Prostate gland (tissue), 2 donors: ENCODE measurements around the gene RAB11FIP5. TPM values are rescaled to one million over a fixed set of nuclear protein-coding genes. Genes with fewer than 3 reads are reported as not detected.

Source experiments
- DNase-seq: peaks from one replicate; pipeline ENCODE4 v3.0.0-alpha.2; 2019; ENCODE audit warnings: low spot score
- H3K27ac ChIP-seq, 2 donors: fragments of 200-600 bp; sonication (generic); 2 replicates each; pipeline ENCODE4 v1.5.1; 2017 to 2019
- H3K27me3 ChIP-seq: fragments of 200-600 bp; sonication (generic); replicated peaks from 2 replicates; pipeline ENCODE4 v1.5.1; 2019; ENCODE audit not compliant: insufficient read depth
- H3K36me3 ChIP-seq, 2 donors: fragments of 200-600 bp; sonication (generic); 1 replicate in 1 of 2; 2 replicates in 1 of 2; pipeline versions ENCODE4 v1.5.1 to v1.8.1; 2017 to 2019
- H3K4me1 ChIP-seq: fragments of 200-600 bp; sonication (generic); replicated peaks from 2 replicates; pipeline ENCODE4 v1.5.1; 2019
- H3K4me3 ChIP-seq, 2 donors: fragments of 200-600 bp; sonication (generic); 2 replicates each; pipeline ENCODE4 v1.5.1; 2017 to 2019
- H3K9me3 ChIP-seq: fragments of 200-600 bp; sonication (generic); 2 replicates; pipeline ENCODE4 v1.5.1; 2017
- CTCF ChIP-seq, 4 experiments: fragments of 200-600 bp in 2 of 4; fragments of 450-650 bp in 2 of 4; sonication (generic) in 2 of 4; IDR thresholded peaks; 1 replicate in 3 of 4; 2 replicates in 1 of 4; pipeline ENCODE4 v1.5.1; 2016 to 2019; ENCODE audit warnings: antibody characterized with exemption in 4 of 4, mild to moderate bottlenecking in 2 of 4, moderate library complexity in 2 of 4
- POLR2A ChIP-seq: fragments of 450-650 bp; IDR thresholded peaks from one replicate; pipeline ENCODE4 v1.6.1; 2016; ENCODE audit warnings: antibody characterized with exemption, mild to moderate bottlenecking
- POLR2AphosphoS5 ChIP-seq: sonication (generic); formaldehyde crosslinking; IDR thresholded peaks from one replicate; pipeline ENCODE4 v1.6.1; 2017; ENCODE audit warnings: antibody characterized with exemption
- WGBS: methylation state at CpG from one replicate; pipeline ENCODE4 v1.1.5; 2018; 5-methylcytosine and 5-hydroxymethylcytosine counted together
- intact Hi-C: fragments of 100-400 bp; cut with DNase I; formaldehyde crosslinking; loops from one replicate; pipeline ENCODE4 v1.14.2; 2022
- total RNA-seq, 2 donors: library from RNA; depleted of rRNA; stranded (reverse); fragments of >200 nt; gene quantifications; one replicate each; pipeline ENCODE4 v1.1.0, GENCODE V29; 2016

Gene RAB11FIP5
- total RNA-seq, 2 donors from 2014 or later, result 24.1 to 47.7 TPM

DNA sequence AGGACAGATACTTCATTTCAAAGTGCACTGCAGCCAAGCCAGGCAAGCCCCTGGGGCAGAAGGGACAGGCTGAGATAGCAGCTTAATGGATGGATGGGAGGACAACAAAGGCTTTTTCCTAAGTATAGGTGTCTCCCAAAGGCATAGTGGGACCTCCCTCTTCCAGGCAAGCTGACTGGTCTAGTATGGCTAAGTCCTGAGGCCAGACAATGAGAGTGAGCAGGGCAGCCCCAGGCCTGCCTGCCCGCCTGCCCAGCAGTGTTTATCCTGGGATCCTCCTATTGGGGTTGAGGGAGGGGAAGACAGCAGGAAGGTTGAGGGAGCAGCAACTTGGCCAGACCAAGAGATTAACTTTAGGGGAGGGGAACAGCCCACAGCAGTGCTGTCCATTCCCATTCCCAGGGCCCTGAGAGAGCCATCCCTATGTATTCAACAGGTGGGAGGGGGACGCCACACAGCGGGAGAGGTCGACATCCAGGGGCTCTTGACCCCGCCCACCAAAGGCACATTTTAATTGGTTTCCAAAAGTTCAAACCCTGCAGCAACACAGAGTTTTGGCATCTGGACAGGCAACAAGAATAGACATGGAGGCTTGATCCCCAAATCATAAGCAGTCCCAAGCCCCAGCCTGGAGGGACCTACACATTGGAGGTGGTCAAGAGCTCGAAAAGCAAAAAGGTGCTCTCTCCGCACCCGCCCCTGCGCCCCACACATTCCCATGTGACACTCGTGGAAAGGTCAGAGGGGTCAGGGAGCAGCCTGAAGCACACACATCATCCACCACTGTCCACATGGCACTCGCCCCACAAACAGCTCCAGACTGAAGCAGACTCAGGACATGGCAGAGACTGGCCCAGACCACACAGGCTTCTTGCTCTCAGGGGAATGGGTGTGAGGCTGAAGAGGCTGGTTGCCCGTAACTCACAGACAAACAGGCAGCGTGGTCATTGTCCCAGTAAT, 38.4 kb downstream of the RAB11FIP5 start:
- 88% methylated on average over 13 of the region's 13 CpGs for WGBS
- intact Hi-C loops, result loop anchor here (10.0 kb wide), 1 partner anchor 180 kb away; no protein-coding TSS in a partner anchor

GRCh38 chr2:73072416-73072815, 40.3 kb downstream of the RAB11FIP5 start:
- no peaks in the 10 kb centered on the region for H3K36me3 ChIP-seq
- H3K27ac ChIP-seq, result peak overlapping the region; percentile 76 to 87
- H3K4me1 ChIP-seq, result peaks cover 2% of the 10 kb centered on the region
- no peak for TF ChIP-seq CTCF (IDR thresholded peaks at IDR 0.05)
- TF ChIP-seq POLR2A, result no peak
- no peak for TF ChIP-seq POLR2AphosphoS5
- DNase-seq, result no peak
- 100% methylated on average over 1 of the region's 1 CpG for WGBS
- H3K4me3 ChIP-seq, result peak overlapping the region; percentile 80 to 82
- intact Hi-C loops, result loop anchor here (10.0 kb wide), 1 partner anchor 178 kb away; no protein-coding TSS in a partner anchor
- no peaks in the 10 kb centered on the region for H3K9me3 ChIP-seq
- H3K27me3 ChIP-seq, result no peaks in the 10 kb centered on the region

More for the DNA sequence above, 38.4 kb downstream of the RAB11FIP5 start:
- Histone ChIP-seq H3K9me3 (no peaks in the 10 kb centered on the region), H3K27me3 (no peaks in the 10 kb centered on the region), H3K27ac (no peak overlapping the region), H3K4me3 (no peak overlapping the region), H3K36me3 (no peaks in the 10 kb centered on the region), H3K4me1 (peaks cover 2% of the 10 kb centered on the region)
- no peak for DNase-seq
- no peak for TF ChIP-seq POLR2AphosphoS5
- TF ChIP-seq CTCF (IDR thresholded peaks at IDR 0.05), result no peak
- TF ChIP-seq POLR2A, result no peak

DNA sequence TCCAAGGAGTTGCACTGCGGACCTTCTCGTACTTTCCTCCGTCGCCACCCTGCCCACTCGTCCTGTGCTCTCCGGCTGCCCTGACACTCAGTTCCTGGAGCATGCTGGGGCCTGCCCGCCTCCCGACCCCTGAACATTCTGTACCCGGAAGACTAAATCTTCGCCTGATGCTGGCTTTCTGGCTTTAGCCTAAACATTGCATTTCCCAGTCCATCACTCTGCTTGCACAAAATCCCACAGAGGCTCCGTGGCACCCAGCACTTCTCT, 40.7 kb downstream of the RAB11FIP5 start:
- H3K9me3 ChIP-seq, result no peaks in the 10 kb centered on the region
- H3K36me3 ChIP-seq, result no peaks in the 10 kb centered on the region
- peak; percentile 44 for DNase-seq
- H3K27ac ChIP-seq, result peak overlapping the region; percentile 76 to 87
- no peaks in the 10 kb centered on the region for H3K27me3 ChIP-seq
- 5% methylated on average over 11 of the region's 11 CpGs for WGBS
- peak overlapping the region; percentile 80 to 82 for H3K4me3 ChIP-seq
- intact Hi-C loops, result loop anchor here (10.0 kb wide), 1 partner anchor 177 kb away; no protein-coding TSS in a partner anchor
- TF ChIP-seq CTCF (IDR thresholded peaks at IDR 0.05), result no peak
- no peak for TF ChIP-seq POLR2A
- no peak for TF ChIP-seq POLR2AphosphoS5
- H3K4me1 ChIP-seq, result peaks cover 2% of the 10 kb centered on the region

DNA sequence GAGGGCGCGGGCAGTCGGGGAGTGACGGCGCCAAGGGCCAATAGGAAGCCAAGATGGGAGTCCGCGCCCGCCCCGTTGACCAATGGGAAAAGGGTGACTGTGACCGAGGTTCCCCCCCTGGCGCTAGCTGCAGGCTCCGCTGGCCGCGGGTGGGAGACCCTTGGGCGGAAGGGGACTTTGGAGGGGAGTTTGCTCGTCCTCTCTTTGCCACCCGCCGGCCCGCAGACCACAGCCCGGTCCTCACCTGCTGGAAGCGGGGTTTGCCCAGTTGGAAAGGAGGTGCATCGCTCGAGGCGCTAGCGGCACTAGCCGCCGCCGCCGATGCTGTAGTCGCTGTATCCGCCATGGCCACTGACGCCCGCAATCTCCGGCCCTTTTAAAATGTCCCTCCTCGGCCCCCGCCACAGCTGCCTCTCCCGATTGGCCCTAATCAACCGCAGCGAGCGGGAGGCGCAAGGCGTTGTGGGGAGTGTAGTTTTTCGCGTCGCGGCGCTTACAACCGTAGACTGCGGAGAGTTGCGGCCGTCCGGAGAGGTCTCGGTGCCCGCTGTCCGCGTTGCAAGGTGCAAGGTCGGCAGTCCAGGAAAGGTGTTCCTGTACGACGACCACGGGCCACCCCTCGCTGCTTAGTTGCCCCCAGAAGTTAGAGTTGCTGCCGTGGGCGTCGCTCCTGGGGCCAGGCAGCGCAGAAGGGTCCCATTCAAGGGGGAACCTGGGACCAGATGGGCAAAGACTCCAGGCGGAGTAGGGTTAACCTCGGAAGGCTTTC, 41.2 kb downstream of the RAB11FIP5 start, which contains the start of gene SFXN5:
Gene SFXN5, minus strand, starts transcription at position 353 of the 769 bp plus-strand sequence. Its CDS starts 7 bp downstream, at position 346.
- Histone ChIP-seq H3K9me3 (no peaks in the 10 kb centered on the region), H3K36me3 (no peaks in the 10 kb centered on the region), H3K27ac (peak within 1 kb of the TSS; percentile 76 to 87), H3K4me1 (peaks cover 2% of the 10 kb centered on the region), H3K27me3 (no peaks in the 10 kb centered on the region), H3K4me3 (peak within 1 kb of the TSS; percentile 80 to 82)
- intact Hi-C loops, result loop anchor here (2.0 to 10.0 kb wide), 2 partner anchors 41 to 177 kb away; partner anchors contain the start of gene RAB11FIP5
- under 1% methylated on average over 60 of the region's 67 CpGs for WGBS
- TF ChIP-seq CTCF (IDR thresholded peaks at IDR 0.05), result peak in 3 of 4 experiments; percentile 20 to 49 (median 34)
- TF ChIP-seq POLR2A, result no peak
- TF ChIP-seq POLR2AphosphoS5, result peak; percentile 87
- peak; percentile 98 for DNase-seq
